HG02973 (cell line): ENCODE data around the gene CLEC11A.

Experiments
- ATAC-seq: cut with Tn5 transposase; IDR thresholded peaks from one replicate; pipeline ENCODE4 v1.9.1; 2021; ENCODE audit warnings: moderate library complexity; ENCODE audit not compliant: unreplicated experiment

CLEC11A gene

GRCh38 chr19:50703915-50704796, 19.0 kb upstream of the CLEC11A start:
- ATAC-seq: no peak

- no peak for ATAC-seq
These were observed 17.6 kb upstream of the CLEC11A start for GRCh38 chr19:50705422-50706019.

DNA sequence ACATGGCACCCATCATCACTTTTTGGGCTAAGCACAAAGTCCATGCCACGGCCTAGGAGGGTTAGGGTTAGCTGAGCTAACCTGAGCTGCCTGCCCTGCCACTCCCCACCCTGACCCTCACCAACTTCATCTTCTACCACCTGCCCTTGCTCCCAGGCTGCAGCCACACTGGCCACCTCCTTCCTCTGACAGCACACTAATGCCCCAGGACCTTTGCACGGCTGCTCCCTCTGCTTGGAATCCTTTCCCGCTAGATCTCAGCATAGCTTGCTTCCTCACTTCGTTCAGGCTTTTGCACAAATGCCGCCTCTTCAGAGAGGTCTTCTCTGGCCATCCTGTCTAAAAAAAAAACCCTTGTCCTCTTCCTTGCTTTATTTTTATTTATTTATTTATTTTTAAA, 16.8 kb upstream of the CLEC11A start:
- no peak for ATAC-seq

GRCh38 chr19:50708179-50708879, 14.8 kb upstream of the CLEC11A start:
- no peak for ATAC-seq

DNA sequence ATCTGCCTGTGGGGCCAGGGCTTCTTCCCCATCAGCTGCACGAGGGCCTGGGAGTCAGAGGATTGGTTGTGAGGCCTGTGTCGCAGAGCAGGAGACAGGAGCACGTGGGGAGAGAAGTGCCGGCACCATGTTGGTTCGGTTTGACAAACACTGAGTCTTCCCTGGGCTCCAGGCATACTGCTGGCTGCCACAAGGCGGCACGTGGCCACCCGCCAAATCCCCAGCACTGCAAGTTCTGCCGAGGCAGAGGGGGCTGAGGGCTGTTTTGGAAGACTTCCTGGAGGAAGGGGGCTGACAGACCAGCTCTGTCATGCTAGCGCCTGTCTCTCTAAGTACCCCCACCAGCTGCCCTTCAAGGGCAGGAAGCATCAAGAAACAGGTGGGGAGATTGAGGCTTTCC, 13.1 kb upstream of the CLEC11A start:
- no peak for ATAC-seq

- ATAC-seq: no peak
These were observed 12.6 kb upstream of the CLEC11A start for GRCh38 chr19:50710612-50711011.

DNA sequence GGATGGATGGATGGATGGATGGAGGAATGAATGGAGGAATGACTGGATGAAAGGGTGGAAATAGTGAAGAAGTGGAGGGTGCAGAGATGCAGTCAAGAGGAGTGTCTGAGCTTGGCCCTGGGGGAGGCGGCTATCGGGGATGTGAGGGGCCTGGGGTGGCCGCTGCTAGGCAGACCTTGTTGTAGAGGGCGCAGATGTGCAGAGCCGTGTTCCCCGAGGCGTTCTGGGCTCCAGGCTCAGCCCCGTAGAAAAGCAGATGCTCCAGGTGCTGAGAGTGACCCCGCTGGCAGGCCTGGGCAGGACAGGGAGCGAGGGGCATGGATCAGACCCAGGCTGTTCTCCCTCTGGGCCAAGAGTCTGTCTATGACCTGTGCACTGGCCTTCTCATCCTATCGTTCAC, 12.0 kb upstream of the CLEC11A start:
- no peak for ATAC-seq

DNA sequence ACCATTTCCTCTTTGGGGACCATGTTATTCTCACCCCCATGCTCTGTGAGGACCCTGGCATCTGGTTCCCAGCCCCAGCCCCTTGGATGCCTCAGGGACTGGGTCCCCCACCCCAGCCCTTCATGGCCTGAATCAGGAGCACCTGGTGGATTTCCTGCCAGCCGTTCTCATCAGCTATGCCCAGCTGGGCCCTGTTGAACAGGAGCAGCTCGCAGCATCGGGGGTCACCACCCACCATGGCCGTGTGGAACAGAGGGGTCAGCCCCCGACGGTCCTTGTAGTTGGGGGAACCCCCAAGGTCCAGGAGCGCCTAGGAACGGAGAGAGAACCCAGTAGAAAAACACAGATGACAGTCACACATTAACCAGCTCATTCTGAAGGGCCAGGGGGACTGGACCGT, 11.4 kb upstream of the CLEC11A start:
- no peak for ATAC-seq

- no peak for ATAC-seq
These were observed 10.3 kb upstream of the CLEC11A start for GRCh38 chr19:50712833-50713232.

DNA sequence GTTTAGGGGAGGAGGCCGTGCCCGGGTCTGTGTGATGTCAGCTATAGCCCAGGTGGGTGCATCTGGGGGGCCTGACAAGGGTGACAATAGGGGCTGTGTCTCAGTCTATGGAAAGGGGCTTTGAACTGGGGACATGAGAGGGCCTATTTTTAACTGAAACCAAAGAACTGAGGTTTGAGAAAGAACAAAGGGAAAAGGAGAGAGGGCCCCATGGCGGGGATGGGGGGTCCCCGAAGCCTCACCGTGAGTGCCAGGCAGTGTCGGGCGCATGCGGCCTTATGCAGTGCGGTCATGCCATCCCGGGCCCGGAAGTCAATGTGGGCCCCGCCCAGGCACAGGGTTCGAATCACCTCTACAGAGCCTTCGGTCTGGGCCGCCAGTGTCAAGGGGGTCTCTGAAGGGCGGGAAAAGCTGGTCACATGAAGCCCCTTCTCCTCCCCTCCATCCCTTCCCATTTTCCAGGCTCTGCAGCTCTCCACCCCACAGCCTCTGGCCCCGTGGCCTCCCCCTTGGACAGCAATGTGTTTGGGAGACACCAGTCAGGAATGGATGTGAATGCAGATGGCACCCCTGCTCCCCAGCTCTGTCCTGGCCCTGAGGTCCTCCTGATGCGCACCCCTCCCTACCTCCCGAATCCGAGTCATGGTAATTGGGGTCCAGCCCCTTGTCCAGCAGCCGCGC, 9.5 kb upstream of the CLEC11A start:
- no peak for ATAC-seq

- ATAC-seq: no peak
These were observed 6.8 kb upstream of the CLEC11A start for GRCh38 chr19:50716178-50717025.

- no peak for ATAC-seq
These were observed 6.0 kb upstream of the CLEC11A start for GRCh38 chr19:50717026-50717723.

DNA sequence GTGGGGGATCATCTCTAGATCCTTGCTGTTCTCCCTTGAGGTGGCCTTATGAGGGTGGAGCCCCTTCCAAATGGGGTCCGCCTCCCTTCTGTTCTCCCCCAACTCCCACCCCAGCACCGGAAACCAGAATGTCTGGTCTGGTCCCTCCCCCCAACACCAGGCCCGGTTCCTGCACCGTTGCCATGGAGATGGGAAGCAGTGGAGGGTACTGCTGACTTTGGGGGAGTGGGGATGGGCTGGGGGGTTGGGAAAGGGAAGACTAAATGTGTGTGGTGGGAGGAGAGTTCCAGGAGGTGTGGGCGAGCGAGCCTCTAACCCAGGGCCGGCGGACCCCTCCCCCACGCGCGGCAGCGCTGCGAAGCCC, 5.3 kb upstream of the CLEC11A start:
- ATAC-seq: no peak

DNA sequence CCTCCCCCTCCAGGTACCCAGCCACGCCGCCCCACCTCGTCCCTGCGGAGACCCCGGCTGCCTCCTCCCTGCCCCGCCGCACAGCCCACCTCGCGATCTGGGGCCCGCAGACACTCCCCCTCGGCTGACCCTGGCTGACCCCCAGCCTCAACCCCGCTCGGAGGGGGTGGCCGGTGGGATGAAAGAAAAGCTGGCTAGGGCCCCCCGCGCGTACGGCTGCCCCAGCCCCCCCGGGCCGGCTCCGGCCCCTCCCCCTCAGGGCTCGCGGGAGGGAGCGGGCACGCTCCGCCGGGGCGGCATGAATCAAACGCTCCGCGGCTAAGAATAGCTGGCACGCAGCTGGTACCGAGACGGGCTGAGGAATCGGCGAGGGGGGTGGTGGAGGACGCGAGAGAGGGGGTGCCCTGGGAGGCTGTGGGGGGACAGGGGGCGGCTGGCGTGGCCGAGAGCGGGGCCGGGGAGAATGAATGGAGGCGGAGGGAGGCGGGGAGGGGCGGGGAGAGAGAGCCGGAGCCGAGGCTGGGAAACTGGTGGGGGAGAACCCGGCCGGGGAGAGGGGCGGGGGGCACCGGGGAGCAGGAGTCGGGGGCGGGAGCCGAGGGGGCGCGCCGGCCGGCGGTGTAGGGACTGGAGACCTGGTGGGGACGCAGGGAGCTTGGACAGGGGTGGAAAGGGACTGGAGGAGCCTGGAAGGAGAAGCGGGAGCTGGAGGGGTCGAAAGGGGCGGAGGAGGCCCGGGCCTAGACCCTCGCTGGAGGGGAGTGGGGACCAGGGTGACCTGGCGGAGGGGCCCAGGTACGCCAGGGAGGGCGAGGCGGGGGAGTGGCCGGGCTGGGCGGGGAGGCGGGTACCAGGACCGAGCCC, 4.7 kb upstream of the CLEC11A start:
- no peak for ATAC-seq

DNA sequence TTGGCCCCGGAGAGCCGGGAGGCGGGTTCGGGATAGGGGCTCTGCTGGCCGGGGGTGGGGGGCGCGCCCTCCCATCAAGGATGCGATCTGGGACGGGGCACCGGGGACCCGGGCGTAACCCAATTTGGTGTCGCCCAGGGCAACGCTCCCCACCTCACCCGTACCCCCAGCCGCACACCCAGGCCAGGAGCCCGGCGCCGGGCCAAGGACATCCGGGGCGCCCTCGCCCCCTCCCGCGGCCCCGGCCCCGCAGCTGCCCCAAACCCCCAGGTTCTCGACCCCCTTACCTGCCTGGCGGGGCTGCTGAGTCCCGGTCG, 4.1 kb upstream of the CLEC11A start:
- no peak for ATAC-seq

DNA sequence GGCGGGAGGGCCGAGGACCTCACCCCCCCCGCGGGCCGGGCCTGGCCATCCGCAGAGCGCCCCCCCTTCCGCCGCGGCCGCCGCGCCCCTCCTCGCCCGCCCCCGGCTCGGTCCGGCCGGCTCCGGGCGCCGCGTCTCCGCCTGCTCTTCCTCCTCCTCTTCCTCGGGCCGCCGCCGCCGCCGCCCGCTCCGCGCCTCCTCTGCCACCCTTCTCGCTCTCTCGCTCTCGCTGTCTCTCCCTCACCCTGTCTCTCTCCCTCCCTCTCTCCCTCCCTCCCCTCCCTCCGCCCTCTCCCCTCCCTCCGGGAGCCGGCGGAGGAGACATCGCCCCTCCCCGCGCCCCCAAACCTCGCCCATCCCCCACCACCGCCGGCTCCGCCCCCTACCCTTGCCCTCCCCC, 3.6 kb upstream of the CLEC11A start, which contains the start of gene SHANK1:
TSS of gene SHANK1 (minus strand) at position 237 of the 400 bp plus-strand sequence. CDS start 2,883 bp downstream, outside the sequence.
- no peak for ATAC-seq

- no peak for ATAC-seq
These were observed 2.8 kb upstream of the CLEC11A start for GRCh38 chr19:50720181-50720920.

GRCh38 chr19:50720921-50721381, 2.2 kb upstream of the CLEC11A start:
- ATAC-seq: no peak
